ENCODE measurements around the gene SDK2.

Gene SDK2

GRCh38 chr17:73644145-73645049 is at the start of gene SDK2:
TSS of gene SDK2 (minus strand) at chr17:73644445. CDS start at chr17:73644088, 357 bp downstream.
- DNase-seq: no peak

- peak; percentile 19 for DNase-seq
Observed at GRCh38 chr17:73693071-73693470, 48.8 kb upstream of the SDK2 start.

GRCh38 chr17:73691321-73691766 is 47.1 kb upstream of the SDK2 start:
- DNase-seq: peak; percentile 48

GRCh38 chr17:73690676-73691075 is 46.4 kb upstream of the SDK2 start:
- DNase-seq: peak; percentile 9

- DNase-seq: no peak
Observed at GRCh38 chr17:73689596-73690275, 45.5 kb upstream of the SDK2 start.

- no peak for DNase-seq
Observed at GRCh38 chr17:73686961-73687360, 42.7 kb upstream of the SDK2 start.

- DNase-seq: no peak
Observed at GRCh38 chr17:73686126-73686525, 41.9 kb upstream of the SDK2 start.

GRCh38 chr17:73684183-73684582 is 39.9 kb upstream of the SDK2 start:
- DNase-seq: no peak

GRCh38 chr17:73683771-73684170 is 39.5 kb upstream of the SDK2 start:
- DNase-seq: no peak

GRCh38 chr17:73681946-73682345 is 37.7 kb upstream of the SDK2 start:
- DNase-seq: no peak

GRCh38 chr17:73679476-73679875 is 35.2 kb upstream of the SDK2 start:
- DNase-seq: no peak

GRCh38 chr17:73678999-73679398 is 34.8 kb upstream of the SDK2 start:
- DNase-seq: no peak

GRCh38 chr17:73669771-73670170 is 25.5 kb upstream of the SDK2 start:
- no peak for DNase-seq

GRCh38 chr17:73667181-73667959 is 23.1 kb upstream of the SDK2 start:
- DNase-seq: no peak

- DNase-seq: no peak
Observed at GRCh38 chr17:73663614-73664013, 19.4 kb upstream of the SDK2 start.

GRCh38 chr17:73660366-73660765 is 16.1 kb upstream of the SDK2 start:
- DNase-seq: no peak

GRCh38 chr17:73658821-73659515 is 14.7 kb upstream of the SDK2 start:
- no peak for DNase-seq

- peak; percentile 69 for DNase-seq
Observed at GRCh38 chr17:73657473-73658116, 13.3 kb upstream of the SDK2 start.

GRCh38 chr17:73654241-73654640 is 10.0 kb upstream of the SDK2 start:
- DNase-seq: no peak

GRCh38 chr17:73653810-73654209 is 9.6 kb upstream of the SDK2 start:
- no peak for DNase-seq

GRCh38 chr17:73652886-73653480 is 8.7 kb upstream of the SDK2 start:
- DNase-seq: no peak
